VCaP (cell line): ENCODE results near the gene TBC1D10A.
A peak's percentile ranks its signal among the peaks of the same experiment; 100 is the strongest.

ENCODE experiments used
- H3K27ac ChIP-seq: fragments of 450-650 bp; 2 replicates; pipeline ENCODE4 v1.5.1; 2017
- TF ChIP-seq, protein P1 (sequence below): fragments of 450-650 bp; conservative IDR thresholded peaks from 2 replicates; pipeline ENCODE4 v1.5.1; 2017; ENCODE audit warnings: mild to moderate bottlenecking, moderate library complexity

Gene TBC1D10A

DNA sequence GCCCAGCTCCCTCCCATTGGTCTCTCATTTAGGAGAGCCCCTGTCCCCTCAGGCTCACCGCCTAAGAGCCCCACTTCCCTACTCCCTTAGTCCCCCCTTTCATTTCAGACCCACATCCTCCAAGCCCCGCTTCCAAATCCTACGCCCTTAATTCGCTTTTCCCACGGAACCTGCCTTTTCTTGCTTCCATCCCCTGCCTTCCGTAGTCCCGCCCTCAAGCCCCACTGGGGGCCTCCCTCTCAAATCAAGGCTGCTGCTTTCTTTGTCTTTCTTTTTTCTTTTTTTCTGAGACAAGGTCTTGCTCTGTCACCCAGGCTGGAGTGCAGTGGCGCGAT lies 30.5 kb upstream of the TBC1D10A start:
- peak overlapping the region; percentile 92; the same call in 1 of the 2 replicates for H3K27ac ChIP-seq
- TF ChIP-seq, protein P1, sequence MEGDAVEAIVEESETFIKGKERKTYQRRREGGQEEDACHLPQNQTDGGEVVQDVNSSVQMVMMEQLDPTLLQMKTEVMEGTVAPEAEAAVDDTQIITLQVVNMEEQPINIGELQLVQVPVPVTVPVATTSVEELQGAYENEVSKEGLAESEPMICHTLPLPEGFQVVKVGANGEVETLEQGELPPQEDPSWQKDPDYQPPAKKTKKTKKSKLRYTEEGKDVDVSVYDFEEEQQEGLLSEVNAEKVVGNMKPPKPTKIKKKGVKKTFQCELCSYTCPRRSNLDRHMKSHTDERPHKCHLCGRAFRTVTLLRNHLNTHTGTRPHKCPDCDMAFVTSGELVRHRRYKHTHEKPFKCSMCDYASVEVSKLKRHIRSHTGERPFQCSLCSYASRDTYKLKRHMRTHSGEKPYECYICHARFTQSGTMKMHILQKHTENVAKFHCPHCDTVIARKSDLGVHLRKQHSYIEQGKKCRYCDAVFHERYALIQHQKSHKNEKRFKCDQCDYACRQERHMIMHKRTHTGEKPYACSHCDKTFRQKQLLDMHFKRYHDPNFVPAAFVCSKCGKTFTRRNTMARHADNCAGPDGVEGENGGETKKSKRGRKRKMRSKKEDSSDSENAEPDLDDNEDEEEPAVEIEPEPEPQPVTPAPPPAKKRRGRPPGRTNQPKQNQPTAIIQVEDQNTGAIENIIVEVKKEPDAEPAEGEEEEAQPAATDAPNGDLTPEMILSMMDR, result no peak

DNA sequence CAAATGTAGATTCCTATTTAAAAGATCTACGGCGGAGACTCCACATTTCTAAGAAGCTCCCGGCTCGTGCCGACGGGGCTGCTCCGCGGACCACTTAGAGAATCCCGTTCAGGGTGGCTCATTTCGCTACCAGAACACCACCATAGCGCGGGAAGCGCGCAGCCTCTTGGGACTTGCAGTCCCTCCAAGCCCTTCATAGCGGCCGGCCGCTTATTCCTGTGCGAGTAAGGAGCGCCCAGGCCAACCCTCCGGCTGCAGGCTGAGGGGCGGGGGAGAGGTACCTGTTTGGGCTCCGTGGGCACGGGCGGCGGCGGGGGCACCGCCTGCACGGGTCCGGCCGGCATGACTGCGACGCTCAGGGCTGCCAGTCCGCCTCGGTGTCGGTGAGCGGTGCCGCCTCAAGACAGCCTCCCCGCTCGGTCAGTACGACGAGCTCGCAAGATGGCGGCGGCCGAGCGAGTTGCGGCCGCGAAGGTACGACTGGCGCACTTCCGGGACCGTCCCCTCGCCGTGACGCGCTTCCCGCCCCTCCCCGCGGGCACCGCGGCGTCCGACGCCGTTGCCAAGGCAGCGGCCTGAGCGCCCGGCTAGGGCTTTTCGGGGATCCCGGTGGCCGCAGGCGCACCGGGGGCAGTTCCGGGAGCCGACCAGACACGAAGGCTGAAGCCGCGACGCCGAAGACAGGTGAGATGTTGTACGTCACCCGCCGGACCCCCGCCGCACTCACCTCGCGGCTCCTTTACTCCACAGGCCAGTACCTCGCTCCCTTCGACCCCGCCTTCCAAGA lies 29.9 kb upstream of the TBC1D10A start, which contains the start of the genes CCDC157 and SF3A1:
TSS of gene CCDC157 (plus strand) at position 559 of the 787 bp plus-strand sequence. CDS start 8,994 bp downstream, outside the sequence.
TSS of gene SF3A1 (minus strand) at position 446 of the 787 bp plus-strand sequence. CDS start at position 344, 102 bp downstream.
- H3K27ac ChIP-seq, result peak within 1 kb of the TSS; percentile 92

DNA sequence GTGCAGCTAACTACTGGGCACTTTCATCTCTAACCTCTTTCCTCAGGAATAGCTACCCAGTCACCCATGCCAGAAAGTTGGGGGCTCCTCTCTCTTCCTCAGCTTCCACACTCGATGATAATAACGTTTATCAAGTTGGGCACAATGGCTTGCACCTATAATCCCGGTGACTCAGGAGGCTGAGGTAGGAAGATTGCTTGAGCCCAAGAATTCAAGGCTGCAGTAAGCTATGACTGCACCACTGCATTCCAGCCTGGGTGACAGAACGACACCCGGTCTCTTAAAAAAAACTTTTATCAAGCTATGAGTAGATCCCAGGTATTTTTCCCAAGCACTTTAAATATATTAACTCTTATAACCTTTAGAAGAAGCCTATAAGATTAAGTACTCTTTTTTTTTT lies 27.9 kb upstream of the TBC1D10A start:
- TF ChIP-seq, protein P1, result no peak
- no peak overlapping the region for H3K27ac ChIP-seq

More for the DNA sequence above, 29.9 kb upstream of the TBC1D10A start, which contains the start of the genes CCDC157 and SF3A1:
- TF ChIP-seq, protein P1, result no peak

GRCh38 chr22:30351226-30351625 lies 24.5 kb upstream of the TBC1D10A start:
- no peak overlapping the region for H3K27ac ChIP-seq
- TF ChIP-seq, protein P1, result no peak

- TF ChIP-seq, protein P1, result no peak
- no peak overlapping the region for H3K27ac ChIP-seq
Measured at GRCh38 chr22:30348809-30349208, 22.1 kb upstream of the TBC1D10A start.

DNA sequence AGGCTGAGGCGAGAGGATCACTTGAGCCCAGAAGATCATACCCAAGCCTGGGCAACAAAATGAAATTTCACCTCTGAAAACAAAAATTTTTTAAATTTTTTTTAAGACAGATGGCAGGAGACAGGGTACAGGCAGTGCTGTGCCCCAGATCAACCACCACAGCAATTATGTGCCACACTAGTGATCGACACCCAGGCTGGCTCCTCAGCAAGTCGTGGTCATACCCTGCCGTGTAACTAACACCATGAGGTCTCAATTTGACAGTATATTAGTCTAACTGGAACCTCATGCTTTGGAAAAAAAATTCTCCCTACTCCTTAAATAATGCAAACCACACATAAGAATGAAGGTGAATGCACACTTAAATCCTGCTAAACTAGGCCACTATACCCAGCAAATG lies 21.7 kb upstream of the TBC1D10A start:
- no peak overlapping the region for H3K27ac ChIP-seq
- TF ChIP-seq, protein P1, result no peak

- TF ChIP-seq, protein P1, result no peak
- no peak overlapping the region for H3K27ac ChIP-seq
Measured at GRCh38 chr22:30347255-30347892, 20.6 kb upstream of the TBC1D10A start.
